GM13976 (cell line): Measurements from ENCODE around the gene ENAH.

Source experiments
- DNase-seq: peaks from one replicate; pipeline ENCODE4 v3.0.0; 2012; ENCODE audit warnings: low spot score
- CTCF ChIP-seq: IDR thresholded peaks from 2 replicates; pipeline ENCODE4 v1.5.1; 2012; ENCODE audit warnings: borderline replicate concordance, mild to moderate bottlenecking; ENCODE audit not compliant: insufficient read depth; ENCODE audit errors: extremely low read depth, missing control alignments, control extremely low read depth
- in situ Hi-C: fragments of 300-500 bp; cut with MboI; formaldehyde crosslinking; loops from one replicate; pipeline ENCODE4 v1.12.0; 2022; ENCODE audit warnings: low sequenced_read_pairs, mixed read lengths, inconsistent platforms; ENCODE audit not compliant: unreplicated experiment

Gene ENAH

GRCh38 chr1:225544924-225545323 lies 108.0 kb downstream of the ENAH start:
- in situ Hi-C loops = no loop called here
- no peak for DNase-seq
- TF ChIP-seq CTCF = no peak

GRCh38 chr1:225544263-225544662 lies 108.7 kb downstream of the ENAH start:
- TF ChIP-seq CTCF = no peak
- in situ Hi-C loops = no loop called here
- no peak for DNase-seq

- TF ChIP-seq CTCF = no peak
- DNase-seq = no peak
- in situ Hi-C loops = no loop called here
Observed at GRCh38 chr1:225543350-225543749, 109.6 kb downstream of the ENAH start.

DNA sequence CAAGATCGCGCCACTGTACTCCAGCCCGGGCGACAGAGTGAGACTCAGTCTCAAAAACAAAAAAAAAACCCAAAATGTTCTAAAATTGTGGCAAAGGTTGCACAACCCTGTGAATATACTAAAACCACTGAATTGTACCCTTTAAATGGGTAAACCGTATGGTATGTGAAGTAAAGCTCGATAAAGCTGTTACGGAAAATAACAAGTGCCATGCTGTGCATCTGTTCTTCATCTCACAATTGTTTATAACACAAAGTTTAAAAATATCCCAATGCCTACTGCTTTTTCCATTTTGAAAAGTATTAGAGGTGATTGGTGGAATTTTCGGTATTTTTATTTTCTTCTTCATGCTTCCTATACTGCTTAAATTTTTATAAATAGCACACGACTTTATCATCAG lies 111.5 kb downstream of the ENAH start:
- TF ChIP-seq CTCF = no peak
- no peak for DNase-seq
- in situ Hi-C loops = no loop called here

DNA sequence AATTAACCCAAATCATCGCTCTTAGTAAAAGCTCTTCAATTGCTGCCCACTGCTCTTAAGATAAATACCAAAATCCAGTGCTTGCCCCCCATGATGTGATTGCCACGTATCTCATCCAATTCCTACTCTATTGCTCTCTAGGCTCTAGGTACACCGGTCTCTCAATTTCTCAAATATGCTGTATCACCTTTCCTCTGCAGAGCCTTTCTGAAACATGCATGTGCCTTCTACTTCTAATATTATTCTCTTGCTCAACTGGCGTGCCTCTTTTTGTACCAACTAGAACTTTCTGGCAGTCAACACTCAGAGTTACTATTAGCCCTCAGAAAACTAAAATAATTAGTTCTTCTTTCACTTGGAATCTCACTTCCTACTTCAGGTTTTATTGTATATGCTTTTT lies 113.3 kb downstream of the ENAH start:
- no peak for TF ChIP-seq CTCF
- DNase-seq = no peak

DNA sequence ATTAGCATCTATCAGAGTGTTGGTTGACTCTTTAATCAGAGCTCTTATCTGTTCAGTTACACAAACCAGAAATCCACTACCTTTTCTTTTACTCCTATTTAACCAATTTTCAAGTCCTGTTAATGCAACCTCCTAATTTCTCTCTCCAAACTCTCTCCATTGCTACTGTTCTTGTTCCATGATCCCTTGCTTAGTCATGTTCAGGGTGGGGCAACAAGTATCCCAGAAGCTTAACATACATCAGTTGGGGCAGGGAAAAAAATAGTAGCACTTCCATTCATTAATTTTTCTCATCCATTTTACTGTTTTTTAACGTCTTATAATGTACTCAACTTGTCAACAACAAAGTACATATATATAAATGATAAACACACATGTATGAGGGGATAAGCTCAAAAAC lies 113.9 kb downstream of the ENAH start:
- no peak for TF ChIP-seq CTCF
- in situ Hi-C loops = no loop called here
- no peak for DNase-seq

More for the DNA sequence above, 113.3 kb downstream of the ENAH start:
- in situ Hi-C loops = no loop called here
